A673 (cell line): Measurements from ENCODE around the gene BCDIN3D. TPM values are rescaled to one million over a fixed set of nuclear protein-coding genes. Genes with fewer than 3 reads are reported as not detected.

Experiments
- BruUV-seq: library from RNA; stranded (reverse); fragments of 400-500 nt; replicated peaks from 2 replicates; lab custom pipeline; 2021; lab: Mats Ljungman, UMichigan
- CTCF ChIA-PET: fragments of 300-600 bp; sonication (Branson Sonifier 250); formaldehyde crosslinking; loops from one replicate; lab custom pipeline; 2022; ENCODE audit warnings: antibody characterized with exemption; lab: Charles Lee
- POLR2A ChIA-PET: fragments of 300-600 bp; sonication (Branson Sonifier 250); formaldehyde crosslinking; loops from one replicate; lab custom pipeline; 2022; ENCODE audit warnings: antibody characterized with exemption; ENCODE audit not compliant: low non-redundant PET; lab: Charles Lee
- DNase-seq: peaks from one replicate; pipeline ENCODE4 v3.0.0-alpha.2; 2015; ENCODE audit warnings: low spot score
- H3K27ac ChIP-seq: fragments of 200-600 bp; sonication (generic); 2 replicates; pipeline ENCODE4 v1.5.1; 2016; ENCODE audit warnings: mixed run types, low read depth, mild to moderate bottlenecking, mixed read lengths, antibody characterized with exemption, low read length; ENCODE audit not compliant: poor library complexity, severe bottlenecking
- H3K27me3 ChIP-seq: fragments of 200-600 bp; sonication (generic); replicated peaks from 2 replicates; pipeline ENCODE4 v1.6.1; 2017; ENCODE audit warnings: mixed run types, low read depth, mild to moderate bottlenecking, mixed read lengths, antibody characterized with exemption, low read length; ENCODE audit not compliant: insufficient read depth, poor library complexity
- H3K36me3 ChIP-seq: fragments of 200-600 bp; sonication (generic); 2 replicates; pipeline ENCODE4 v1.6.1; 2016; ENCODE audit warnings: mixed run types, mild to moderate bottlenecking, mixed read lengths, antibody characterized with exemption, low read length; ENCODE audit not compliant: insufficient read depth, poor library complexity, severe bottlenecking
- H3K4me1 ChIP-seq: fragments of 200-600 bp; sonication (generic); 2 replicates; pipeline ENCODE4 v1.6.1; 2017; ENCODE audit warnings: mixed run types, mild to moderate bottlenecking, mixed read lengths, antibody characterized with exemption, low read length; ENCODE audit not compliant: insufficient read depth, poor library complexity, severe bottlenecking
- H3K4me3 ChIP-seq: fragments of 200-600 bp; sonication (generic); 2 replicates; pipeline ENCODE4 v1.5.1; 2016; ENCODE audit warnings: low read depth, mixed run types, mild to moderate bottlenecking, mixed read lengths, low read length; ENCODE audit not compliant: poor library complexity, severe bottlenecking
- H3K9me3 ChIP-seq: fragments of 200-600 bp; sonication (generic); 2 replicates; pipeline ENCODE4 v1.6.1; 2016; ENCODE audit warnings: mixed run types, low read depth, mild to moderate bottlenecking, mixed read lengths, antibody characterized with exemption, low read length; ENCODE audit not compliant: poor library complexity, severe bottlenecking
- CTCF ChIP-seq: fragments of 300-800, 200-600 bp; sonication (generic); conservative IDR thresholded peaks from 2 replicates; pipeline ENCODE4 v1.5.1; 2017; ENCODE audit warnings: low read depth, mild to moderate bottlenecking, antibody characterized with exemption, low read length, moderate library complexity, mixed read lengths
- EZH2 ChIP-seq: fragments of 200-600 bp; sonication (generic); IDR thresholded peaks from 2 replicates; pipeline ENCODE4 v1.6.1; 2017; ENCODE audit warnings: borderline replicate concordance, low read depth, mild to moderate bottlenecking, mixed read lengths, antibody characterized with exemption, low read length; ENCODE audit not compliant: poor library complexity, severe bottlenecking
- intact Hi-C: fragments of 100-400 bp; cut with micrococcal nuclease; formaldehyde crosslinking; loops from one replicate; pipeline ENCODE4 v1.10.0; 2022; ENCODE audit not compliant: unreplicated experiment
- total RNA-seq: library from RNA; stranded (reverse); gene quantifications from 2 replicates; pipeline ENCODE4 v1.2.3, GENCODE V29; 2021

BCDIN3D gene
- total RNA-seq, 1 experiment from 2014 or later: 5.7 TPM

GRCh38 chr12:49828133-49829091, 14.5 kb downstream of the BCDIN3D start, which contains the start of gene NCKAP5L:
Gene NCKAP5L, minus strand, starts transcription at chr12:49828413. Its CDS starts 24,369 bp downstream, at chr12:49804044.
- H3K4me3 ChIP-seq: peak within 1 kb of the TSS; percentile 71
- ChIA-PET POLR2A (interaction anchor here (0.6 to 0.8 kb wide), 6 partner anchors 11 to 1204 kb away, joined by 3 to 12 read pairs (median 7); partner anchors contain the start of gene TMBIM6), CTCF (interaction anchor here (0.5 to 1.5 kb wide), 4 partner anchors 11 to 528 kb away, joined by 4 to 6 read pairs (median 6); partner anchors contain the start of gene TMBIM6)
- BruUV-seq: TSS peak; percentile 76
- TF ChIP-seq CTCF: no peak
- TF ChIP-seq EZH2: no peak
- intact Hi-C loops: no loop called here
- no peaks in the 10 kb centered on the region for H3K9me3 ChIP-seq
- H3K36me3 ChIP-seq: no peaks in the 10 kb centered on the region
- H3K27ac ChIP-seq: peak within 1 kb of the TSS; percentile 83
- DNase-seq: peak; percentile 98
- H3K27me3 ChIP-seq: no peaks in the 10 kb centered on the region
- peaks cover 32% of the 10 kb centered on the region for H3K4me1 ChIP-seq

GRCh38 chr12:49827401-49828099, 15.4 kb downstream of the BCDIN3D start:
- DNase-seq: peak; percentile 82
- intact Hi-C loops: no loop called here
- BruUV-seq: no TSS peak
- peak overlapping the region; percentile 83 for H3K27ac ChIP-seq
- ChIA-PET CTCF (interaction anchor here (0.5 to 1.5 kb wide), 3 partner anchors 12 to 527 kb away, joined by 5 to 6 read pairs (median 6); partner anchors contain the start of gene TMBIM6), POLR2A (interaction anchor here (0.5 to 0.8 kb wide), 3 partner anchors 45 to 87 kb away, joined by 3 to 7 read pairs (median 5); partner anchors contain the start of gene TMBIM6)
- no peaks in the 10 kb centered on the region for H3K36me3 ChIP-seq
- H3K4me1 ChIP-seq: peaks cover 24% of the 10 kb centered on the region
- no peaks in the 10 kb centered on the region for H3K27me3 ChIP-seq
- H3K4me3 ChIP-seq: peak overlapping the region; percentile 71
- TF ChIP-seq EZH2 (no peak), CTCF (no peak)
- no peaks in the 10 kb centered on the region for H3K9me3 ChIP-seq

GRCh38 chr12:49827051-49827400, 15.9 kb downstream of the BCDIN3D start:
- no peak for DNase-seq
- H3K27me3 ChIP-seq: no peaks in the 10 kb centered on the region
- ChIA-PET POLR2A (no interaction called here), CTCF (no interaction called here)
- peak overlapping the region; percentile 83 for H3K27ac ChIP-seq
- H3K36me3 ChIP-seq: no peaks in the 10 kb centered on the region
- no TSS peak for BruUV-seq
- H3K4me3 ChIP-seq: peak overlapping the region; percentile 71
- H3K4me1 ChIP-seq: peaks cover 19% of the 10 kb centered on the region
- TF ChIP-seq CTCF: no peak
- TF ChIP-seq EZH2: no peak
- intact Hi-C loops: no loop called here
- H3K9me3 ChIP-seq: no peaks in the 10 kb centered on the region
